ENCODE data around the gene TMEM169. TPM values are rescaled to one million over a fixed set of nuclear protein-coding genes. Genes with fewer than 3 reads are reported as not detected.

TMEM169 gene
- total and polyA plus RNA-seq, 10 of the 15 experiments (the other 5 are each of a cell fraction or from before 2014, with no cell fraction given): 0.23 to 3.2 (median 2.3) TPM

DNA sequence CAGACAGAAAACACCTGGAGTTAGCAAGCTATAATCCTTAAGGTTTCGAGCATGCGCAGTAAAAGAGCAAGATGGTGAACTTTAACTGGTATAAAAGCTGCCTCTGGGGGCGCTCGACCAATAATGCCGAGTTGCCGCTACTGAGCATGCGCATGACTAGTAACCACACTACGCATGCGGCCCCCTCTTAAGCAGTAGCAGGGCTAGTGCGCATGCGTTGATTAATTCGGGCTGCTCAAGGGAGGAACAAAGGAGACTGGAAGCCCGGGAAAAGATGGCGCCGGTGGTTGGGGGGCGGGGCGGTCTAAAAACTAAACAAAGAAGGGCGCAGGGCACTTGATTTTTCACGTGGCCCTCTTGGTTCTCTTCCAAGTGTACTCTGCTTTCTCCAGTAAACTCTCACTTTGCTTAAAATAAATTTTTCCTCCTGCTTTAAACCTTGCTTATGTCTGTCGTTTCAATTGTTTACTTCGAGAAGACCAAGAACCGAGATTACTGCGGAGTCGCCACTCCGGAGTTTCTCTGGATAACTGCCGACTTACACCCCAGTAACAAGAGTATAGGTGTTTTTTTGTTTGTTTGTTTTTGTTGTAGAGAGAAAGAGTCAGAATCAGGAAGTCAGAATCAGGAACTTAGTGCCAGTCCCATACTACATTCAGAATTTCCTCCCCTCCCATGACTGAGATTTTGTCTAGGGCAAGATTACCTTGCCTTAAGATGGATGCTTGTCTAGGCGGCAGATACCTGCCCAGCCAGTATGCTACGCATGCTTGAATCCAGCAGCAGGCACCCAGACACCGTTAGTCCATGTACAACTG lies 33.2 kb downstream of the TMEM169 start (continued):
- TF ChIP-seq USF1 (IDR thresholded peaks at IDR 0.05; ENCODE audit: borderline replicate concordance, extremely low read length, insufficient read depth, low read depth, low read length) (no peak), POLR2AphosphoS5 (IDR thresholded peaks at IDR 0.05; ENCODE audit: low read length) (peak; percentile 84), BCL11A (IDR thresholded peaks at IDR 0.05; ENCODE audit: low read depth, low read length) (no peak), SUZ12 (IDR thresholded peaks at IDR 0.05; ENCODE audit: unreplicated experiment) (no peak), ZNF384 (IDR thresholded peaks at IDR 0.05; ENCODE audit: borderline replicate concordance, low read depth, low read length) (no peak), E2F8 (IDR thresholded peaks at IDR 0.05; ENCODE audit: low read depth, partially characterized antibody) (peak; percentile 88), SREBF1 (IDR thresholded peaks at IDR 0.05; ENCODE audit: low read length) (no peak), SPI1 (IDR thresholded peaks at IDR 0.05; ENCODE audit: borderline replicate concordance, insufficient read depth, low read depth, low read length) (peak; percentile 28; the same call in 1 of the 2 replicates), TBL1XR1 (IDR thresholded peaks at IDR 0.05; ENCODE audit: low read depth, low read length) (peak; percentile 15; the same call in 1 of the 2 replicates), IRF4 (IDR thresholded peaks at IDR 0.05; ENCODE audit: low read depth, low read length) (no peak), POU2F2 (IDR thresholded peaks at IDR 0.05; ENCODE audit: borderline replicate concordance, low read depth, low read length) (0 out of 3 replicates have a peak, but pooled peaks have one; percentile 9), EGR1 (IDR thresholded peaks at IDR 0.05; ENCODE audit: borderline replicate concordance in 1 of 2, low read depth in 2 of 2, low read length in 2 of 2) (no peak), RUNX3 (IDR thresholded peaks at IDR 0.05; ENCODE audit: low read length) (no peak; the same call in 1 of the 2 replicates), POLR2A (IDR thresholded peaks at IDR 0.05; ENCODE audit: low read depth, low read length) (peak; percentile 67), BACH1 (IDR thresholded peaks at IDR 0.05; ENCODE audit: borderline replicate concordance) (peak; percentile 73; the same call in 1 of the 2 replicates)
- TF ChIP-seq, protein P1, sequence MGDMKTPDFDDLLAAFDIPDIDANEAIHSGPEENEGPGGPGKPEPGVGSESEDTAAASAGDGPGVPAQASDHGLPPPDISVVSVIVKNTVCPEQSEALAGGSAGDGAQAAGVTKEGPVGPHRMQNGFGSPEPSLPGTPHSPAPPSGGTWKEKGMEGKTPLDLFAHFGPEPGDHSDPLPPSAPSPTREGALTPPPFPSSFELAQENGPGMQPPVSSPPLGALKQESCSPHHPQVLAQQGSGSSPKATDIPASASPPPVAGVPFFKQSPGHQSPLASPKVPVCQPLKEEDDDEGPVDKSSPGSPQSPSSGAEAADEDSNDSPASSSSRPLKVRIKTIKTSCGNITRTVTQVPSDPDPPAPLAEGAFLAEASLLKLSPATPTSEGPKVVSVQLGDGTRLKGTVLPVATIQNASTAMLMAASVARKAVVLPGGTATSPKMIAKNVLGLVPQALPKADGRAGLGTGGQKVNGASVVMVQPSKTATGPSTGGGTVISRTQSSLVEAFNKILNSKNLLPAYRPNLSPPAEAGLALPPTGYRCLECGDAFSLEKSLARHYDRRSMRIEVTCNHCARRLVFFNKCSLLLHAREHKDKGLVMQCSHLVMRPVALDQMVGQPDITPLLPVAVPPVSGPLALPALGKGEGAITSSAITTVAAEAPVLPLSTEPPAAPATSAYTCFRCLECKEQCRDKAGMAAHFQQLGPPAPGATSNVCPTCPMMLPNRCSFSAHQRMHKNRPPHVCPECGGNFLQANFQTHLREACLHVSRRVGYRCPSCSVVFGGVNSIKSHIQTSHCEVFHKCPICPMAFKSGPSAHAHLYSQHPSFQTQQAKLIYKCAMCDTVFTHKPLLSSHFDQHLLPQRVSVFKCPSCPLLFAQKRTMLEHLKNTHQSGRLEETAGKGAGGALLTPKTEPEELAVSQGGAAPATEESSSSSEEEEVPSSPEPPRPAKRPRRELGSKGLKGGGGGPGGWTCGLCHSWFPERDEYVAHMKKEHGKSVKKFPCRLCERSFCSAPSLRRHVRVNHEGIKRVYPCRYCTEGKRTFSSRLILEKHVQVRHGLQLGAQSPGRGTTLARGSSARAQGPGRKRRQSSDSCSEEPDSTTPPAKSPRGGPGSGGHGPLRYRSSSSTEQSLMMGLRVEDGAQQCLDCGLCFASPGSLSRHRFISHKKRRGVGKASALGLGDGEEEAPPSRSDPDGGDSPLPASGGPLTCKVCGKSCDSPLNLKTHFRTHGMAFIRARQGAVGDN (IDR thresholded peaks at IDR 0.05): no peak; the same call in 1 of the 2 replicates
- TF ChIP-seq, protein P2, sequence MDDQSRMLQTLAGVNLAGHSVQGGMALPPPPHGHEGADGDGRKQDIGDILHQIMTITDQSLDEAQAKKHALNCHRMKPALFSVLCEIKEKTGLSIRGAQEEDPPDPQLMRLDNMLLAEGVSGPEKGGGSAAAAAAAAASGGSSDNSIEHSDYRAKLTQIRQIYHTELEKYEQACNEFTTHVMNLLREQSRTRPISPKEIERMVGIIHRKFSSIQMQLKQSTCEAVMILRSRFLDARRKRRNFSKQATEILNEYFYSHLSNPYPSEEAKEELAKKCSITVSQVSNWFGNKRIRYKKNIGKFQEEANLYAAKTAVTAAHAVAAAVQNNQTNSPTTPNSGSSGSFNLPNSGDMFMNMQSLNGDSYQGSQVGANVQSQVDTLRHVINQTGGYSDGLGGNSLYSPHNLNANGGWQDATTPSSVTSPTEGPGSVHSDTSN (IDR thresholded peaks at IDR 0.05; ENCODE audit: insufficient replicate concordance, low read depth, low read length): no peak
- TF ChIP-seq, protein P3, sequence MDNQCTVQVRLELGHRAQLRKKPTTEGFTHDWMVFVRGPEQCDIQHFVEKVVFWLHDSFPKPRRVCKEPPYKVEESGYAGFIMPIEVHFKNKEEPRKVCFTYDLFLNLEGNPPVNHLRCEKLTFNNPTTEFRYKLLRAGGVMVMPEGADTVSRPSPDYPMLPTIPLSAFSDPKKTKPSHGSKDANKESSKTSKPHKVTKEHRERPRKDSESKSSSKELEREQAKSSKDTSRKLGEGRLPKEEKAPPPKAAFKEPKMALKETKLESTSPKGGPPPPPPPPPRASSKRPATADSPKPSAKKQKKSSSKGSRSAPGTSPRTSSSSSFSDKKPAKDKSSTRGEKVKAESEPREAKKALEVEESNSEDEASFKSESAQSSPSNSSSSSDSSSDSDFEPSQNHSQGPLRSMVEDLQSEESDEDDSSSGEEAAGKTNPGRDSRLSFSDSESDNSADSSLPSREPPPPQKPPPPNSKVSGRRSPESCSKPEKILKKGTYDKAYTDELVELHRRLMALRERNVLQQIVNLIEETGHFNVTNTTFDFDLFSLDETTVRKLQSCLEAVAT (IDR thresholded peaks at IDR 0.05): peak; percentile 69; the same call in 1 of the 2 replicates
